ENCODE results near the gene ARSG.

The ARSG gene

DNA sequence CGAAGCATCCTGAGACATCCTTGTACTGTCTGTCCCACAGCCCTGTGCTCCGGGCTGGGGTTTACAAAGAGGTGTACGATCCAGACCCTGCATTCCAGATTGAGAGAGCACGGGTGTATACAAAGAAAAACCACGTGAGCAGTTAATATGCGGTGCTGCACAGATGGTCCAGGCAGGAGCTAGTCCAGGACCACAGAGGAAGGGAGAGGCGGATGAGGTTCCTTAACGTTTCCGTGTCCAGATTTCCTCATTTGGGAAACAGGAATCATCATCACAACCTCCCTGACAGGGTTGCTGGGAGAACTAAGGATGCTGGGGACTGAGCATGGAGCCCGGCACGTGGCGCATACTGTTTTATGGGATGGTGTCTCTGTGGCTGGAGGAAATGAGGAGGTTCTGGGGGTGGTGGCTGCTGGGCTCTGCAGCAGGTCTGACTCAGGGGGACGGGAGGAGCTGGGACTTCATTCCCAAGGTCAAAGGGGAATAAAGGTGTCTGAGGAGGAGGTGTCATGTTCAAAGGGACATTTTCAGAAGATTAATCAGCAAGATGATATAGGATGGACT is 139.8 kb downstream of the ARSG start:
- DNase-seq (ENCODE audit: low spot score), result no peak

DNA sequence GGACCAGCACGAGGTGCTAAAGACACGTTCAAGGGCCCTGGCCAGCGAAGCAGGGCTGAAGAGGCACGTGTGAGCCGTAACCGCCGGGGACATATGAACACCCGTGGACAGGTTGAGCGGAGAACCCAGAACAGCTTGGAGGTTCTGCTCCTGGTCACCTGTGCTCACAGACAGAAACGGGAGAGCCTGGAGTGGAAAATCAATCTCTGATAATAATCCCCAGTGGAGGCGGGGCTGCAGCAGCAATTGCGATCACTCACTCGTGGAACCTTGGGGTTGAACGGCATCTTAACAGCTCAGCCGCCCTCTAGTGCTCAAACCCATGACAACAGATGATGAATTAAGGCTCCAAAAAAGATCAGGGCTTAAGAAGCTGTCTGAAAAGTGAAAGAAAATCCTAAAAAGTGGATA is 140.4 kb downstream of the ARSG start:
- peak; percentile 22 for DNase-seq (ENCODE audit: low spot score)

DNA sequence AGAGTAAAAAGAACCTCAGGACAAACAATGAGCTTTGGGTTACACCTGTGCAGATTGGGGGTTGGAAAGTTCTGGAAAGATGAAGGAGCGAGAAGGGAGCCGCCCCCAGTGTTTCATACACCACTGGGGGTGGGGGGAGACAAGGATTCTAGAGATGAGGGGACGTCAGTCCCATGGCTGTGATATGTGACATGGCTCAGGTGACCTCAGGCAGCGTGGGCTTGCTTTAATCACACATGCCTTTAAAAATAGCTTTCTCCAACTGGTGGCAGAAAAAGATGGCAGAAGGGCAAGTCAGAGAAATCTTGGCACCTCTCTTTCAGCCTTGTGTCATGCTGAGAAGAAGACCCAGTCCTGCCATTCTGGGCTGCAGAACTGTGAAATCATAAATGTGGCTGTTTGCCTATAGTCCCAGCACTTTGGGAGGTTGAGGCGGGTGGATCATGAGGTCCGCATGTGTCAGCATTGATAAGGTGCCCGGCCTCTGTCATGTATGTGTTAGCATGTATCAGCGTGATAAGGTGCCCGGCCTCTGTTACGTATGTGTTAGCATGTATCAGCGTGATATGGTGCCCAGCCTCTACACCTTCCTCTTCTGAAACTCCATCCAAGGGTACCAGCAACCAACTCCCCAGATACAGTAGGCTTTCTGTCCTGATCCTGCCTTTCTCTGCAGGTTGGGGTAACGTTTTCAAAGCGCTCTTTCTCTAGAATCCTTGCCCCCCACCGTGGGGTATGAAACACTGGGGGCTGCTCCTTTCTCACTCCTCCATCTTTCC is 141.0 kb downstream of the ARSG start:
- DNase-seq (ENCODE audit: low spot score), result no peak

DNA sequence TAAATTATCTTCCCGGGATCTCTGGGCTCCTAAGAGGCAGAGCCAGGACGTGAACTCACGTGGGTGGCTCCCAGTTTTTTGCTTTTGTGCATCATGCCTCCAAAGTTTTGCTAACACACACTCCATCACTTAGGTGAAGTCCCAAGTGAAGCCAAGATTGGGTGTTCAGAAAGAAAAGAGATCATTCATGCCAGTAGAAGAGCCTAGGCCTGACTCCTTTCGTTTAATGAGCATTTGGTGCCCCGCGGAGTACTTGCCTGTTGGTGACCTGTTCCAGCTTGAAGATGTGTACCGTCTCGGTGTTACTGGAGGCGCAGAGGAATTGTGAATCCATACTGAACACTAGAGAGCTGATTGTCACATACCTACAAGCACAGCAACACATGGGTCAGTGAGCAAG is 141.9 kb downstream of the ARSG start:
- no peak for DNase-seq (ENCODE audit: low spot score)

DNA sequence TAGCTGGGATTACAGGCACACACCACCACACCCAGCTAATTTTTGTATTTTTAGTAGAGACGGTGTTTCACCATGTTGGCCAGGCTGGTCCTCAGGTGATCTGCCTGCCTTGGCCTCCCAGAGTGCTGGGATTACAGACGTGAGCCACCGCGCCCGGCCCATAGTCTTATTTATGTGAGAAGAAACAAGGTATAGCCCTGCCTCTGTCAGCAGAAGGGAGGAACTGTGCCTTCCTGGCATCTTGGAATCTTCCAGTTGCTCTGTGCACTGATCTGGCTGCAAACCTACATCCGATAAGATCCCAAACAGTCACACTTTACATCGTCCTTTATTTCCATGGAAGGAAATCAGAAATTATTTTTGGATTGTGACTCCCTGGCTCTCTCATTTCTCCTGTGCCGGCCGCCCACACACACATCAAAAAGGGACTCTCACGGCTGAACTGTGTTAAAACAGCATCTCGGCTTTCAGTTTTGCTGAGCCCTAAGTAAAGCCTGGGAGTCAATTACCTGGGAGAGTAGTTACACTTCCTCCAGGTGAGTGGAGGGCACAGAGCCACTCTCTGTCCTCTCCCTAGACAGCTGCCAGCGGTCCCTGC is 142.7 kb downstream of the ARSG start:
- DNase-seq (ENCODE audit: low spot score), result no peak

DNA sequence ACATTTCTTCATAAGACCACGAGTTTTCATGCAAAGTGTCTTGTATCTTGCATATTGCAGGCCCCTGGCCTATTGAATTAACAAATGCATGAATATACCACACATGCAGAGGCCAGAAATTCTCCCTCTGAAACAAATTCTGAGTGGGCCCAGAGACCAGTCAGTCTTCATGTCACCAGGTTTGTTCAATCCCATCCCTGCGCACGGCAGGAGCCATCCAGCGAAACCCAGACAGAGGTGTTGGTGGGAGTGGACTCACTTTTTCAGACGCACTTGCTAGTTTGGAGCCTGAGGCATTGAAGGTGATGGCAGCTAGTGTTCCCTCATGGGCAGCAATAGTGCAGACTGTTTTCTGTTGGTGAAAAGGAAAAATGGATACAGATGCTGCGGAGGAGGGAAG is 144.1 kb downstream of the ARSG start:
- DNase-seq (ENCODE audit: low spot score), result no peak

DNA sequence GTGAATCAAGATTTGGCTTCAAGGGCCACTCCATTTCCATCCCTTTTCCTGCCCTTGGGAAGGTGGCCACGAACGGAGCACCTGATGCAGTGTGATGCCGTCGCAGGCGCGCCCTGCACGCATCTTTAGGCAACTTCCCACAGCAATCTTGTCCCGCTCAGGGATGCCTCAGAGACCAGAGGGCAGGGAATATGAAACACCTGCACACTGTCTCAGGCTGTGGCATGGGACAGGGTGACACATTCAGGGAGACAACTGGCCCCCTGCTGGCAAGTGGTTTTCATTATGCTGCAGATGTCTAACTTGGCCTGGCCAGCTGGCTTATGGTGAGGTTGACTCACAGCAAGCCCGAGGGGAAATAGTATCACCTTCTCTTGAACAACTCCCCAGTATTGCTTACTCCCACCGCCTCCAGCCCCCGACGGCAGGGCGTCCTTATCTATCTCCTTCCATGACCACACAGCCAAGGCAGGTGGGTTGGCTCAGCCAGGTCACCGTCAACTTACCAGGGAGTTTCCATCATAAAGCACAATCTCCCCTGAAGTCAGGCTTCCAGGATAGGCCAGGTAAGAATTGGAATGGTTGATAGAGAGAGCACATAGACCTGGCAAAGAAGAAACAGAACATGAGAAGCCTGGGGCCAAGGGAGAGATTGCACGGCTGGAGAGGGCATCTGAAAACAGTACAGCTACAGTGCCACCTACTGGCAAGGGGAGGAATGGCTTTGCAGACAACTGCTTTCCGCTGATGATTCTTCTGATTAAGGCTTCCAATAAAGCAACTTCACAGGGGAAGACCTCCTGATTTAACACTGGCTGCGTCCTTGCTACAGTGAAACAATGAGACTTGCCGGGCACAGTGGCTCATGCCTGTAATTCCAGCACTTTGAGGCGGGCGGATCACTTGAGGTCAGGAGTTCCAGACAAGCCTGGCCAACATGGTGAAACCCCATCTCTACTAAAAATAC is 144.9 kb downstream of the ARSG start:
- DNase-seq (ENCODE audit: low spot score), result peak; percentile 75

DNA sequence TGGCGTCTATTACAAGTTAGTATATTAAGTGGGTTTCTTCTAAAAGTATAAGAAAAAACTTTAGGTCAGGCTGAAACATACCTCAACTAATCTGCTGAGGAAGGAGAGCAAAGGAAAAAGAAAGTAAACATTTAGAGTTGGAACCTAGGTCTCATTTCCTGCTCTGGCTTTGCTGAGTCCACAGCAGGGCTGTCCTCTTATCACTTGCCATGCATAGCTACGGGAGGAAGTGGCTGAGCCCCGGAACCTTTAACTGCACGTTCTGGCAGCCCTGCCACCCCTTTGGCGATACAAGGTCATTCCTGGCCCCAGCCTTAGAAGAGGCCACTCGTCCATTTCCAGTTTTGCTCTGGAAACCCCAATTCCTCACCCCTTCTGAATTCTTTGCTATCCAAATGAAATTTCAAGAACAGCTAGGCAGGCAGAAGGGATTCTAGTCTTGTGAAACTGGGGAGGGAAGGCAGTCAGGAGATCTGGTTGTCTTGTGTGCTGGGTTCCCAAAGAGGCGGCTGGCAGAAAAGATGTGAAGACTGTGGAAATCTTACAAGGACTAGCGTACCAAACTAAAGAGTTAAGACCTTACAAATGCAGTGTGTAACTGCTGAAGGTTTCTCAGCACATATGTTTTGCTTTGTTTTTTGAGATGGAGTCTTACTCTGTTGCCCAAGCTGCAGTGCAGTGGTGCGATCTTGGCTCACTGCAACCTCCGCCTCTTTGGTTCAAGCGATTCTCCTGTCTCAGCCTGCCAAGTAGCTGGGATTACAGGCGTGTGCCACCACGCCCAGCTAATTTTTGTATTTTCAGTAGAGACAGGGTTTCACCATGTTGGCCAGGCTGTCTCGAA is 146.9 kb downstream of the ARSG start:
- peak; percentile 19 for DNase-seq (ENCODE audit: low spot score)

DNA sequence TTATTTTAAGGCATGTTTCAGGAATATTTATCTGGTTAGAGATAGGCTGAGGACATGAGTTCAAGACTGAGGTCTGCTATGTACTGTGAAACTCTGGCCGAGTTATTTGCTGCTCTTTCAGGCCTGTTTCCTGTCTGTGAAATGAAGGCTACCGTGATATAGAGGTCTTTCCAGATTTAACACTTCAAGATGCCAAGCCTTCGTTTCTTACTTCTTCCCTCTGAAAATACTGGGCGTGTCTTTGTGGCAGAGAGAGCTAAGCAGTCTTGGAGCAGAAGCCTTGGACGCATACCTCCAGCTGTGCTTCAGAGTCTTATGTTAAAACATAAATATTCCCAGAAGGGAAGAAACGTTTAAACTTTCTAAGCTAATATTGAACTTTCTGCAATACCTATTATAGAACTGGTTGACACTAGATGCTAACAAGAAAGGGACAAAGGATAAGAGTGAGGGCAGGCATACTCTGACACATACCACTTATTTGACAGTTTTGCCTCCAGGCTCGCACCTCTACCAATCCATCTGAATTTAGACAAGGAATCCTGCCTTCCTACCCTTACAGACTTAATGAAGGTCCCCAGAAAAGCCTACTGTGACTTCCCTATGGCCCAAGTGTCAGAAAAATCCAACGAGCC is 148.5 kb downstream of the ARSG start:
- DNase-seq (ENCODE audit: low spot score), result no peak

DNA sequence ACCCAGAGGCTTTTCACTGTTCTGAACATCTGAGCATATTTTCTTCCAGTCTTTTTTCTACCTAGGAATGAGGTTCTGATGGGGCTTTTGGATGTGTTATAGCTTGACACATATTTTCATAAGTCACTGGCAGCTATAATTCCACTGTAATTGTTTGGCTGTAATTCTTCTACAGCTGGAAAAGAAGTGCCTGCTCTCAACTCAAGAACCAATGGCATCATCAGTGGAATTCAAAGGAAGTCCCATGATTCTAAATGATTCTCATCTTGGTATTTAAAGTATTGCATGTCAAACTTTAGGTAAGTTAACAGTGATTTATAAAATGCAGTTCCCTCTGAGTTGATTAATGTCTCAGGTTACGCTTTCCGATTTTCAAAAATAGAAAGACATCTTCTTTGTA is 149.2 kb downstream of the ARSG start:
- DNase-seq (ENCODE audit: low spot score), result no peak

DNA sequence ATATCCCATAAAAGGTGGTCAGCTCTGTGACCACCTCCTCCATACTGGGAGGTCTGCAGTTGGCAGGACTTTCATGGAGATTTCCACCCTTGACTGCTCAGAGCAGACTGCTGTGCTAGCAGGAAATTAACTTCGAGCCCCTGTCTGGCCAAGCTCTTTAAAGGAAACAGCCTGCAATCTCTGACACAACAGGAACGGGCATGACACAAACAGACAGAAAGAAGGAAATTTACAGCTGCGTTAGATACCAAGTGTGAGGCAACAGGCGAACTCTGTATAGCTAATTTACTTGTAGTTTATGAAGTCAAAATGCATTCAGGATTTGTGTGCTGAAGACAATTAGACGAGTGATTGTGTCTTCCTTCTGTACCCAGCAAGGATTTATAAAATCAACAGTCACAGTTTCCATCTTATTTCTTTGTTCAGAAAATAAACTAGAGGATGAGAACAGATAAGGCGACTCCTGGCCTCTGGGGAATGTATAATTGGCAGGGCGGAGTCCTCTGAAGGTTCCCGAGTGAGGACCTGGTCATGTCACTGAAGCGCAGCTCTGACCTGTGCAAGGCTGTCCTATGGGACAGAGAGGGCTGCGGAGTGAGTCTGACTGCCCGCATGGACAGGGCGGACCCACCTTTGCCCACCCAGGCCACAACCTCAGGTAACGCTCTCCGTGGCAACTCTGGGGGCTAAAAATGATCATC is 149.9 kb downstream of the ARSG start:
- no peak for DNase-seq (ENCODE audit: low spot score)

DNA sequence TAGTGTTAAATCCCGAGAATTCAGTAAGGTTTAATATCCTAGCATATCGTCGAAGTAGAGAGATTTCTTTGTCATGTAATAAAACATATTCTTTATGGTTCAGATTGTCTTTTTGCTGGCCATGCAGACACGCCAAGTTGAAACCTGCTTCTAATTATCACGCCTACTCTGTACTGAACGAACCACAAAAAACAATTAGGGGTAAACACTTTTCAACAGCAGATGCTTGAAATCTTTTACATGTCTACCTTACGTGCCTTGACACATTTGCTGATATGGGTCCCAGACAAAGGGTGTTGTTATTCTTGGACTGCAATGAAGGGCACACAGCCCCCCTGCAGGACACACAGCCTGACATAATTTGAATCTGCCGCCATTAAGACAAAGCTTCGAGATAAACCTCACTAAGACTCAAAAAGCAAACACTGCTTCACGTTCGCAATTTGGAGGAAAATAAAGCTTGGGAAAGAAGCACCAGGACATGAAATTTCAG is 152.7 kb downstream of the ARSG start:
- no peak for DNase-seq (ENCODE audit: low spot score)

DNA sequence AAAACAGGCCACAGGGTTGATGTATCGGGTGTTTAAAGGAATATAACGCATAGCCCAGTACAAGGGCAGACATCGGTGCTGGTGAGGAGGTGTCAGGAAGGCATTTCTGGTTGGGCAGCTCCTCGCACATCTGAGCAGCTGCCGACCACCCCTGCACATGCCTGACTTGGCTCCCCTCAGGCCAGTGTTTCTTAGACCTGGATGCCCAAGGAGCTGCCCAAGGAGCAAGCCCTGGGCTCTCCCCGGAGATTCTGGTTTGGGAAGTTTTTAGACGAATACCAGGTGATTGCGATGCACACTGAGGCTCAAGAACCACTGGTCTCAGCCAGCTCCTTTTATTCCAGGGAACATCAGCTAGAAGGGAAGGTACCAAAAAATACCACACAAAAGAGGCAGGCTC is 154.4 kb downstream of the ARSG start:
- no peak for DNase-seq (ENCODE audit: low spot score)

DNA sequence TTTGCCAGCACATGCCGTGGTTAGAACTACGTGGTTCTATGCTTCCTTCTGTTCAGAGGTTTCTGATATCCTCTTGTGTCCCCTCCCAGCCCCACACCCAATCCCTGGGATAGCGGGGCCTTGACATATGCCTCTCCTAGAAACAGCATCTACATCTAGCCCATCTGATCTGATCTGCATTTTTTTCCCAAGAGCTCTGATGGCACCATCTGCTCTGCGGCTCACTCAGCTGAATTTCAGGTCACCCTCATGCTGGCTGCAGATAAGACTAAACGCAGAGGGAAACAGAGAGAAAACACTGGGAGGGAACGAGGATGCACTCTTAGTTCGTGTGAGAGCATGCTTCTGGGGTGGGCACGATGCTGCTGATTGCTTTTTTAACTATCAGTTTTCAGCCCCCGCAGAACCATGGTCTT is 155.3 kb downstream of the ARSG start:
- no peak for DNase-seq (ENCODE audit: low spot score)

DNA sequence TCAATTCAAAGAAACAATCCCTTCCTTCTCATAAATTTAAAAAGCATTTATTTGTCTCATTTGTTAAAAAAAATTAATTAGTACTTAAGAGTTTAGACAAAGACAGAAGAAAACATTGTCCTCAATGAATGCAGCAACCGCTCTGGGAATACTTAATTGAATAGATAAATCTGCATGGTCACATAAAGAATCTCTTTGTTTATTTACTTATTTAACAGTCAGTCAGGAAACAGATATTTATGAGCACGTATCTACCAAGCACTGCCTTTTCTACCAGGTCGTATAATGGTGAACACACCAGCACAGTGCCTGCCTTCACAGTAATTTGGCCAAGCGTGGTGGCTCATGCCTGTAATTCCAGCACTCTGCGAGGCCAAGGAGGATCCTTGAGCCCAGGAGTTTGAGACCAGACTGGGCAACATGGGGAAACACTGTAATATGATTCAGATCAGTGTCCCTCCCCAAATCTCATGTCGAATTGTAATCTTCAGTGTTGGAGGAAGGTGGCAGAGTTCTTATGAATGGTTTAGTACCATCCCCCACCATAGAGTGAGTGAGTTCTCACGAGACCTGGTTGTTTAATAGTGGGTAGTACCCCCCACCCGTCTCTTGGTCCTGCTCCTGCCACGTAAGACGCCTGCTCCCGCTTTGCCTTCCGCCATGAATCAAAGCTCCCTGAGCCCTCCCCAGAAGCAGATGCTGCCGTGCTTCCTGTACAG is 157.9 kb downstream of the ARSG start:
- DNase-seq (ENCODE audit: low spot score), result no peak

DNA sequence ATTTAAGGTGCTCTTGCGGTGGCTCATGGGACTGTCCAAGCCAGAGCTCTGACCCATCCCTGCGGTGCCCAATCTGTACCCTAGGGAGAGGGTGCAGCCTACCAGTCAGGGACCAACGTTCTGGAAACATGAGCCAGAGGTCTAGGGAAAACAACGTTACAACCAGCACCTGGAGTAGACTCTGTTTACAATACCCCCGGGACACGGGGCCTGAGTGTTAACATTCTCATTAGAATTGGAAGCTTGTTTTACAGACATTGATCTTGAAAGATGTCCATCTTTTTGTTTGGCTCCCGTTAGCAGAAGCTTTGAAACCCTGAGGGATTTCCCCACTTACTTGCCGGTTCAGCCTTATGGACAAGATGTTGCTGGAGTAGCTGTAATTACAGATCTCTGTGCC is 159.1 kb downstream of the ARSG start:
- DNase-seq (ENCODE audit: low spot score), result no peak

DNA sequence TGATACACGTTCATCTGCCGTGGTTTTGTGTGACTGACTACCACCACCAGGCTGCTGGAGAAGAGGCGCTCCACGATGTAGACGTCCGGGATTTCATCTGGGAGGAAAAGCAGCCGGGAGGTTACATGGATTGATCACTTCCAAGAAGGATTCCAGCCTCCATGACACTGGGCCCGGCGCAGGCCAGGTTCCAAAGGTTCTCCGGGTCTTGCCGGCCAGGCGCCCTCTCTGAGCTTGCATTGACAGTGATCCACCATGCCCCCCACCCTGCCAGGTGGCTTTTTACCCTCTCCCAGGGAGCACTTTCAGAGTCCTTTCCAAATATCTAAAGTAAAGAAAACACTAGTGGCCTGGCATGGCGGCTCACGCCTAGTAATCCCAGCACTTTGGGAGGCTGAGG is 159.5 kb downstream of the ARSG start:
- DNase-seq (ENCODE audit: low spot score), result no peak

DNA sequence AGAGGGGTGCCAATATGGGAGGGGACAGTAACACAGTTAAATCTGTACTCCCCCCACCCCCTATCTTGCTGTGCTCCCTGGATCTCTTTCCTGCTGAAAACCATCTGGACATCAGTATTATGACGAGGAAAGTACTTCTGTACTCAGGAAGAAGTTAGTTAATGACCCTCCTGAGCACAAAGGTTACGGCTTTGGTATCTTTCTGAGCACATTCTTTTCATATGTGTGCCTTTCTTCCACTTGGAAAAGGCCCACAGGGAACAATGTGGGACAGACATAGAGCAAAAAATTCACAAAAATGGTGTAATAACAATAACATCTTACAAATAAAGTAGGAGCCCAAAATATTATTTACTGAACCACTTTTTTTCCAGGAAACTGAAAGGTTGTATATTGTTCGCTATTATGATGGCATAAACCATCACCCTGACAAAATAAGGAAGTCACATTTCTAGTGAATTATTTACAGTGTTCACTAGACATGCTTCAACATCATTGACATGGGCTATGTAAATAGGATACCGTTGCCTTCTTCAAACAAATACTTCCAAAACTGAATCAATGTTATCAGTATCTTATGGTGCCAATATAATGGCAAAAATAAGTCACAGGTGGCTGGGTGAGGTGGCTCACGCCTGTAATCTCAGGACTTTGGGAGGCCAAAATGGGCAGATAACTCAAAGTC is 160.5 kb downstream of the ARSG start:
- no peak for DNase-seq (ENCODE audit: low spot score)

DNA sequence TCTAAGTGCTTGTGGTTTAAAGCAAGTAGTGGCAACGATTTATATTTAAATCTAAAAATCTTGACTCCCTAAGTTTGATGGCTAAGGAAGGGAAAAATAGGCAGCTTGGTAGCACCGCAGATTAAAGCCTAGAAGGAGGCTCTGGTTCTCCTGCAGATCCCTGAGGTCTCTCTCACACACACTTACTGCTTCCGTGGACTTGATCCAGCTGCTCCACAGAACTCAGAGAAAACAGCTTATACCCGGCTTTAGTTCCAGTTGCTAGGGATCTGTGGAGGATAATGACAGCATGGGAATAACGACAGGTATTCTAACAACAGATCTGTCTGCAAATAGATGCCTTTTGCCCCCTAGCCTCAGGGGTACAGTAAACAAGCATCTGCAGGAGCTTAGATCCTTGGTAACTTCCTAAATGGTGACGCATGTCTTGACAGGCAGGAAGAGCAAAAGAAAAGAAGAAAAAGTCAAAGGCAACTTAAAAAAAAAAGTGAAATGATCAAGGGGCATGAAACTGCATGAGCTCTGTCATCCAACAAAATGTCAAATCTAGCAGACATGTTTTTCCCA is 161.5 kb downstream of the ARSG start:
- no peak for DNase-seq (ENCODE audit: low spot score)
